Measurements from ENCODE around the gene C10orf62. TPM values are rescaled to one million over a fixed set of nuclear protein-coding genes. Genes with fewer than 3 reads are reported as not detected.
"Not testable (repeated sequence)": the region's sequence is repeated elsewhere in the genome, so short reads cannot be mapped to it uniquely, and the experiment has no call there.

C10orf62 gene
- total RNA-seq, 6 donors from 2014 or later = 0.20 to 7.3 TPM; not detected in 4

- H3K27me3 ChIP-seq = no peaks in the 10 kb centered on the region
- no peaks in the 10 kb centered on the region for H3K9me3 ChIP-seq
- peaks cover 3 to 20% (median 9%) of the 10 kb centered on the region in 4 donors for H3K4me1 ChIP-seq
- no peak overlapping the region for H3K4me3 ChIP-seq
- no peak for DNase-seq
- TF ChIP-seq, protein P1, sequence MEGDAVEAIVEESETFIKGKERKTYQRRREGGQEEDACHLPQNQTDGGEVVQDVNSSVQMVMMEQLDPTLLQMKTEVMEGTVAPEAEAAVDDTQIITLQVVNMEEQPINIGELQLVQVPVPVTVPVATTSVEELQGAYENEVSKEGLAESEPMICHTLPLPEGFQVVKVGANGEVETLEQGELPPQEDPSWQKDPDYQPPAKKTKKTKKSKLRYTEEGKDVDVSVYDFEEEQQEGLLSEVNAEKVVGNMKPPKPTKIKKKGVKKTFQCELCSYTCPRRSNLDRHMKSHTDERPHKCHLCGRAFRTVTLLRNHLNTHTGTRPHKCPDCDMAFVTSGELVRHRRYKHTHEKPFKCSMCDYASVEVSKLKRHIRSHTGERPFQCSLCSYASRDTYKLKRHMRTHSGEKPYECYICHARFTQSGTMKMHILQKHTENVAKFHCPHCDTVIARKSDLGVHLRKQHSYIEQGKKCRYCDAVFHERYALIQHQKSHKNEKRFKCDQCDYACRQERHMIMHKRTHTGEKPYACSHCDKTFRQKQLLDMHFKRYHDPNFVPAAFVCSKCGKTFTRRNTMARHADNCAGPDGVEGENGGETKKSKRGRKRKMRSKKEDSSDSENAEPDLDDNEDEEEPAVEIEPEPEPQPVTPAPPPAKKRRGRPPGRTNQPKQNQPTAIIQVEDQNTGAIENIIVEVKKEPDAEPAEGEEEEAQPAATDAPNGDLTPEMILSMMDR (IDR thresholded peaks at IDR 0.05) = no peak
- no peak for TF ChIP-seq POLR2A (IDR thresholded peaks at IDR 0.05)
- peak overlapping the region; percentile 63 to 66 (median 65) for H3K27ac ChIP-seq
- WGBS, 2 donors = 80 to 96% methylated on average over 2 of the region's 2 CpGs
- ATAC-seq (ENCODE audit: low FRiP score in 2 of 2) = no peak
- peaks cover 20 to 36% (median 28%) of the 10 kb centered on the region in 4 donors for H3K36me3 ChIP-seq
These were observed 16.5 kb upstream of the C10orf62 start for GRCh38 chr10:97573021-97573420.

GRCh38 chr10:97573672-97574071 lies 15.8 kb upstream of the C10orf62 start:
- H3K36me3 ChIP-seq = peaks cover 19 to 29% (median 23%) of the 10 kb centered on the region in 4 donors
- TF ChIP-seq POLR2AphosphoS5 (IDR thresholded peaks at IDR 0.05) (no peak), POLR2A (IDR thresholded peaks at IDR 0.05) (no peak), EP300 (IDR thresholded peaks at IDR 0.05) (no peak)
- TF ChIP-seq, protein P1 (IDR thresholded peaks at IDR 0.05) = no peak
- no peaks in the 10 kb centered on the region for H3K9me3 ChIP-seq
- 42 to 69% methylated on average over 2 of the region's 2 CpGs for WGBS, 2 donors
- DNase-seq (no peak), ATAC-seq (ENCODE audit: low FRiP score in 2 of 2) (no peak)
- H3K27me3 ChIP-seq = no peaks in the 10 kb centered on the region
- H3K27ac ChIP-seq = peak overlapping the region in 3 of 4 donors; percentile 12 to 65 (median 22)
- H3K4me3 ChIP-seq = no peak overlapping the region
- peaks cover 3 to 20% (median 9%) of the 10 kb centered on the region in 4 donors for H3K4me1 ChIP-seq

DNA sequence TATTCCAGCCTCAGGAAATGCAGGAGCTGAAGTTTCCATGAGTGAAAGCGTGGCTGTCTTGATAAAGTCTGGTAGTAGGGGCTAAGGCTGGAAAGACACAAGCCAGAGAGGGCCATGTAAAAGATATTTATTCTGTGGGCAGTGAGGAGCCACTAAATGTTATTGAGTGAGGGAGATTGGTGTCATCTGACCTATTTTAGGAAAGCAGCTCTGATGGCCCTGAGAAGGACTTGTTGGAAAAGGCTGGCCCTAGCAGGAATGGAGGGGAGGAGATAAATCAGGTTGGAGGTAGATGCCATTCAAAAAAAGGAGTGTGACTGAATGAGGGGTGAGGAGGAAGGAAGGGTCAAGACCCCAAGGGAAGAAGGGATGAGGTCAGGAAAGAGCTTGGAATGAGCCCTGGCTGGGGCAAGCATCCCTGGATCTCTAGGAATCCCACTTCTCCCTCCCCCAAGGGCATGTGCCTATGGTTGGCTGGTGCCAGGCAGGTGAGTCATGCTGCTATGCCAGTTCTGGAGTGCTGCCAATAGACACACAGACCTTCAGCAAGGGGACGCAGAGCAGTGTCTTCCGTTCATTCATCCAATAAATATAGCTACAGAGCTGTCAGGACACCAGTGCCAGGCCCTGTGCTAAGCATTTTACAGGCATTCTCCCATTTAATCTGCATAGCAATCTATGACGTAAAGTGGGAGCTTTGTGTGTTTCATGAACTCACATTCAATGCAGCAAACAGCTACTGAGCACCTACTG lies 15.0 kb upstream of the C10orf62 start:
- 39 to 43% methylated on average over 4 of the region's 4 CpGs for WGBS, 2 donors
- Histone ChIP-seq H3K27ac (peak overlapping the region in 3 of 4 donors; percentile 22 to 51 (median 30)), H3K4me3 (no peak overlapping the region), H3K4me1 (peaks cover 3 to 20% (median 9%) of the 10 kb centered on the region in 4 donors), H3K36me3 (peaks cover 11 to 21% (median 16%) of the 10 kb centered on the region in 4 donors), H3K9me3 (no peaks in the 10 kb centered on the region), H3K27me3 (no peaks in the 10 kb centered on the region)
- DNase-seq = peak in 1 of 2 donors; percentile 87
- peak in 1 of 2 donors; percentile 67 for ATAC-seq (ENCODE audit: low FRiP score in 2 of 2)
- TF ChIP-seq POLR2AphosphoS5 (IDR thresholded peaks at IDR 0.05) (peak in 1 of 2 donors; percentile 56), EP300 (IDR thresholded peaks at IDR 0.05) (peak in 1 of 4 donors; percentile 79), POLR2A (IDR thresholded peaks at IDR 0.05) (no peak)
- TF ChIP-seq, protein P1 (IDR thresholded peaks at IDR 0.05) = no peak

GRCh38 chr10:97575127-97575668 lies 14.3 kb upstream of the C10orf62 start:
- H3K27ac ChIP-seq = peak overlapping the region in 3 of 4 donors; percentile 22 to 47 (median 30)

DNA sequence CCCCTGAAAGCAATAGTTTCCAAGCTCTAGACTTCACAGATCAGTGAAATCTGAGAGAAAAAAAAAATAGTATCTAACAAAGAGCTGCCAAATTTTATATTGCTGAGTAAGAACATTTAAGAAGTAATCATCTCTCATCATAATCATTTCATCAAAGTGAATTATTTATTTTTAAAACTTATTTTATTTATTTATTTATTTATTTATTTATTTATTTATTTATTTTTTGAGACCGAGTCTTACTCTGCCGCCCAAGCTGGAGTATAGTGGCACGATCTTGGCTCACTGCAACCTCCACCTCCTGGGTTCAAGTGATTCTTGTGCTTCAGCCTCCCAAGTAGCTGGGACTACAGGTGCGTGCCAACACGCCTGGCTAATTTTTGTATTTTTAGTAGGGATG lies 13.0 kb upstream of the C10orf62 start:
- H3K4me3 ChIP-seq; ATAC-seq (ENCODE audit: low FRiP score in 2 of 2); DNase-seq; H3K27me3 ChIP-seq; H3K27ac ChIP-seq; H3K9me3 ChIP-seq; H3K36me3 ChIP-seq: not testable (repeated sequence)
- peaks cover 3 to 20% (median 9%) of the 10 kb centered on the region in 4 donors for H3K4me1 ChIP-seq
- 41 to 78% methylated on average over 5 of the region's 5 CpGs for WGBS, 2 donors

More at GRCh38 chr10:97575127-97575668, 14.3 kb upstream of the C10orf62 start:
- Histone ChIP-seq H3K4me3 (no peak overlapping the region), H3K4me1 (peaks cover 3 to 20% (median 9%) of the 10 kb centered on the region in 4 donors), H3K36me3 (peaks cover 6 to 14% (median 10%) of the 10 kb centered on the region in 4 donors), H3K27me3 (no peaks in the 10 kb centered on the region), H3K9me3 (no peaks in the 10 kb centered on the region)
- TF ChIP-seq, protein P1 (IDR thresholded peaks at IDR 0.05) = no peak
- TF ChIP-seq POLR2A (IDR thresholded peaks at IDR 0.05) (no peak), EP300 (IDR thresholded peaks at IDR 0.05) (no peak), POLR2AphosphoS5 (IDR thresholded peaks at IDR 0.05) (no peak)
- ATAC-seq (ENCODE audit: low FRiP score in 2 of 2) (no peak), DNase-seq (no peak)
- WGBS, 2 donors = 92 to 100% methylated on average over 1 to 6 of the region's 6 CpGs
